H1 (cell line): ENCODE data around the gene PALM3. TPM values are rescaled to one million over a fixed set of nuclear protein-coding genes. Genes with fewer than 3 reads are reported as not detected.

Source experiments
- BCL11A ChIP-seq, 2 experiments: IDR thresholded peaks; one replicate each; pipeline ENCODE4 v1.6.1; 2011; ENCODE audit warnings: low read depth in 2 of 2, low read length in 2 of 2, mild to moderate bottlenecking in 2 of 2
- CHD2 ChIP-seq: IDR thresholded peaks from 2 replicates; pipeline ENCODE4 v1.6.1; 2012; ENCODE audit warnings: low read length, improper control_type of control experiment
- CTCF ChIP-seq, 3 experiments: IDR thresholded peaks; 1 replicate in 2 of 3; 2 replicates in 1 of 3; pipeline versions ENCODE4 v1.5.1 to v1.6.1; 2011; ENCODE audit warnings: low read length in 3 of 3, mild to moderate bottlenecking in 3 of 3, inconsistent platforms in 2 of 3, low read depth in 1 of 3, moderate library complexity in 1 of 3; ENCODE audit not compliant: insufficient read depth in 1 of 3; ENCODE audit errors: control extremely low read depth in 1 of 3
- GABPA ChIP-seq: IDR thresholded peaks from 2 replicates; pipeline ENCODE4 v1.6.1; 2011; ENCODE audit warnings: mild to moderate bottlenecking, low read length, moderate library complexity, borderline replicate concordance; ENCODE audit not compliant: insufficient read depth
- RAD21 ChIP-seq, 2 experiments: IDR thresholded peaks in 1 of 2; conservative IDR thresholded peaks in 1 of 2; 2 replicates each; pipeline ENCODE4 v1.6.1; 2011; ENCODE audit warnings: low read depth in 2 of 2, low read length in 2 of 2, improper control_type of control experiment in 1 of 2, inconsistent platforms in 1 of 2, mild to moderate bottlenecking in 1 of 2, moderate library complexity in 1 of 2
- RBBP5 ChIP-seq: IDR thresholded peaks from 2 replicates; pipeline ENCODE4 v1.7.1; 2012; ENCODE audit warnings: low read depth, mild to moderate bottlenecking, inconsistent platforms, low read length, moderate library complexity, borderline replicate concordance
- polyA plus RNA-seq, 7 experiments: library from polyadenylated mRNA; depleted of rRNA in 3 of 7; stranded (reverse) in 5 of 7; unstranded in 2 of 7; fragments of >200 nt in 5 of 7; fragments of 200-250 nt in 2 of 7; gene quantifications; 1 replicate in 5 of 7; 2 replicates in 1 of 7; 4 replicates in 1 of 7; pipeline versions ENCODE4 v1.2.1 to v1.2.3, GENCODE V29; 2011 to 2013; ENCODE audit warnings: missing spikeins in 2 of 7, mixed read lengths in 2 of 7
- total RNA-seq: library from RNA; stranded (reverse); fragmentation: NEBNext Ultra II Directional; extraction: Animal tissue kit (Norgen Biotek cat#: 25700); gene quantifications from 2 replicates; pipeline ENCODE4 v1.2.1, GENCODE V29; 2021

The PALM3 gene
- total and polyA plus RNA-seq, 2 of the 8 experiments (the other 6 are each of a cell fraction or from before 2014, with no cell fraction given) = 5.8 to 31.3 TPM

- TF ChIP-seq GABPA = no peak
- TF ChIP-seq CHD2 = no peak
- TF ChIP-seq CTCF (IDR thresholded peaks at IDR 0.05; ENCODE audit: control extremely low read depth in 1 of 3, insufficient read depth in 1 of 3, low read depth in 1 of 3, low read length in 3 of 3) = peak in 2 of 3 experiments; percentile 5 to 6; a peak in 2 of 4 replicates
- no peak for TF ChIP-seq RBBP5
- TF ChIP-seq BCL11A (IDR thresholded peaks at IDR 0.05; ENCODE audit: low read depth in 2 of 2, low read length in 2 of 2) = no peak
- peak in 1 of 2 experiments; percentile 15; a peak in 1 of 4 replicates for TF ChIP-seq RAD21 (IDR thresholded peaks at IDR 0.05 in 1 of 2, conservative IDR thresholded peaks at IDR 0.05 in 1 of 2; ENCODE audit: low read depth in 2 of 2, low read length in 2 of 2)
- TF ChIP-seq, all 59 proteins: peak for 2
These were observed 5.0 kb downstream of the PALM3 start (continued) for GRCh38 chr19:14056741-14057356.
